Measurements from ENCODE around the gene DNAH9.

The DNAH9 gene

GRCh38 chr17:11610999-11611566 is 12.8 kb downstream of the DNAH9 start:
- TF ChIP-seq CTCF (IDR thresholded peaks at IDR 0.05; ENCODE audit: extremely low read depth, missing control alignments), result no peak
- DNase-seq (ENCODE audit: low spot score), result no peak

GRCh38 chr17:11612956-11613355 is 14.7 kb downstream of the DNAH9 start:
- no peak for DNase-seq (ENCODE audit: low spot score)
- no peak for TF ChIP-seq CTCF (IDR thresholded peaks at IDR 0.05; ENCODE audit: extremely low read depth, missing control alignments)

- TF ChIP-seq CTCF (IDR thresholded peaks at IDR 0.05; ENCODE audit: extremely low read depth, missing control alignments), result no peak
- DNase-seq (ENCODE audit: low spot score), result no peak
Observed at GRCh38 chr17:11618861-11619566, 20.7 kb downstream of the DNAH9 start.

GRCh38 chr17:11622492-11622891 is 24.2 kb downstream of the DNAH9 start:
- no peak for TF ChIP-seq CTCF (IDR thresholded peaks at IDR 0.05; ENCODE audit: extremely low read depth, missing control alignments)
- DNase-seq (ENCODE audit: low spot score), result no peak

- no peak for TF ChIP-seq CTCF (IDR thresholded peaks at IDR 0.05; ENCODE audit: extremely low read depth, missing control alignments)
- no peak for DNase-seq (ENCODE audit: low spot score)
Observed at GRCh38 chr17:11624976-11625375, 26.7 kb downstream of the DNAH9 start.

- TF ChIP-seq CTCF (IDR thresholded peaks at IDR 0.05; ENCODE audit: extremely low read depth, missing control alignments), result no peak
Observed at GRCh38 chr17:11625878-11626277, 27.6 kb downstream of the DNAH9 start.

GRCh38 chr17:11627301-11627940 is 29.2 kb downstream of the DNAH9 start:
- no peak for TF ChIP-seq CTCF (IDR thresholded peaks at IDR 0.05; ENCODE audit: extremely low read depth, missing control alignments)
- DNase-seq (ENCODE audit: low spot score), result no peak

More at GRCh38 chr17:11625878-11626277, 27.6 kb downstream of the DNAH9 start:
- DNase-seq (ENCODE audit: low spot score), result no peak
